ENCODE results near the gene CDC42EP3.

Gene CDC42EP3

GRCh38 chr2:37636381-37637066, 34.9 kb downstream of the CDC42EP3 start:
- no peak for DNase-seq (ENCODE audit: low read depth)

GRCh38 chr2:37635504-37636380, 35.7 kb downstream of the CDC42EP3 start:
- DNase-seq (ENCODE audit: low read depth), result no peak

GRCh38 chr2:37634914-37635503, 36.4 kb downstream of the CDC42EP3 start:
- DNase-seq (ENCODE audit: low read depth), result no peak

GRCh38 chr2:37633845-37634244, 37.6 kb downstream of the CDC42EP3 start:
- no peak for DNase-seq (ENCODE audit: low read depth)

- no peak for DNase-seq (ENCODE audit: low read depth)
These were observed 38.2 kb downstream of the CDC42EP3 start for GRCh38 chr2:37633234-37633633.

GRCh38 chr2:37632310-37632709, 39.1 kb downstream of the CDC42EP3 start:
- no peak for DNase-seq (ENCODE audit: low read depth)

GRCh38 chr2:37631698-37632097, 39.7 kb downstream of the CDC42EP3 start:
- DNase-seq (ENCODE audit: low read depth), result no peak

- no peak for DNase-seq (ENCODE audit: low read depth)
These were observed 40.1 kb downstream of the CDC42EP3 start for GRCh38 chr2:37631292-37631691.

- no peak for DNase-seq (ENCODE audit: low read depth)
These were observed 40.7 kb downstream of the CDC42EP3 start for GRCh38 chr2:37630776-37631175.

GRCh38 chr2:37630301-37630700, 41.1 kb downstream of the CDC42EP3 start:
- DNase-seq (ENCODE audit: low read depth), result no peak

- DNase-seq (ENCODE audit: low read depth), result no peak
These were observed 41.9 kb downstream of the CDC42EP3 start for GRCh38 chr2:37629529-37629928.

- DNase-seq (ENCODE audit: low read depth), result no peak
These were observed 43.7 kb downstream of the CDC42EP3 start for GRCh38 chr2:37627710-37628109.

- DNase-seq (ENCODE audit: low read depth), result no peak
These were observed 45.5 kb downstream of the CDC42EP3 start for GRCh38 chr2:37625796-37626571.

- DNase-seq (ENCODE audit: low read depth), result no peak
These were observed 46.3 kb downstream of the CDC42EP3 start for GRCh38 chr2:37625156-37625555.

- no peak for DNase-seq (ENCODE audit: low read depth)
These were observed 47.2 kb downstream of the CDC42EP3 start for GRCh38 chr2:37623971-37624900.

- DNase-seq (ENCODE audit: low read depth), result no peak
These were observed 48.0 kb downstream of the CDC42EP3 start for GRCh38 chr2:37623406-37623805.

GRCh38 chr2:37622450-37623100, 48.9 kb downstream of the CDC42EP3 start:
- no peak for DNase-seq (ENCODE audit: low read depth)

- DNase-seq (ENCODE audit: low read depth), result no peak
These were observed 50.2 kb downstream of the CDC42EP3 start for GRCh38 chr2:37621199-37621598.

GRCh38 chr2:37619959-37620300, 51.5 kb downstream of the CDC42EP3 start:
- no peak for DNase-seq (ENCODE audit: low read depth)

GRCh38 chr2:37619230-37619958, 52.0 kb downstream of the CDC42EP3 start:
- DNase-seq (ENCODE audit: low read depth), result no peak

Data from stimulated activated CD8-positive, alpha-beta memory T cell treated with anti-CD3 and anti-CD28 coated beads, Interleukin-7, amount 100 ng/mL, for 24 hours (primary cell).